ENCODE data around the gene RAB3IL1. TPM values are rescaled to one million over a fixed set of nuclear protein-coding genes. Genes with fewer than 3 reads are reported as not detected.

Gene RAB3IL1
- total RNA-seq, 1 experiment from 2014 or later: 18.1 TPM

DNA sequence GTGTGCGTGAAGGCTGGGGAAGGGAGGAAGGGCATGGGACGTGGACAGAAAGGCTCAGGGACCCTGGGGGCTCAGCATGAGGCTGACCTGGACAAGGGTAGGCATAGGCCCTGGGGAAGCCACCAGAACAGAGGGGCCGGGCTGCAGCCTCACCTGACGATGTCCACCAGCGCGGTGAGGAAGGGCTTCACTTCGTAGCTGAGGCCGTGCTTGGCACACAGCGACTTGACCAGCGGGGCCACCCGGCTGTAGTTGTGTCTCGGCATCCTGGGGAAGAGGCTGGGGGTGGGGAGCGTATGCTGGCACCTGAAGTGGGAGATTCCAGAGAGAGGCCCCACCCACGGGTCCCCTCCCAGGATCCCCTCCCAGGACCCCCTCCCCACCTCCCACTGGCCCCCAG is 41.7 kb downstream of the RAB3IL1 start:
- ATAC-seq (no peak), DNase-seq (ENCODE audit: low read depth, low spot score) (no peak)
- Histone ChIP-seq H3K9me2 (ENCODE audit: insufficient read depth) (no peaks in the 10 kb centered on the region), H3K4me3 (replicated peaks in 1 of 2; ENCODE audit: low read depth in 1 of 2, low read length in 2 of 2) (no peak overlapping the region), H3K4me1 (ENCODE audit: control insufficient read depth in 1 of 2, insufficient read depth in 2 of 2, low read length in 2 of 2) (peaks cover 9 to 20% of the 10 kb centered on the region in 2 experiments), H3K9me3 (ENCODE audit: control insufficient read depth in 1 of 2, insufficient read depth in 1 of 2, low read depth in 1 of 2, low read length in 2 of 2) (no peaks in the 10 kb centered on the region), H3K27me3 (ENCODE audit: insufficient read depth, low read length) (no peaks in the 10 kb centered on the region), H3K79me2 (ENCODE audit: insufficient read depth, low read length) (no peaks in the 10 kb centered on the region), H3K4me2 (ENCODE audit: low read length) (no peak overlapping the region), H2AFZ (ENCODE audit: low read depth, low read length, poor library complexity, severe bottlenecking) (no peak overlapping the region), H3K36me3 (ENCODE audit: control insufficient read depth in 1 of 2, insufficient read depth in 2 of 2, low read length in 2 of 2) (no peaks in the 10 kb centered on the region; a peak in 1 of 4 replicates), H3K9ac (ENCODE audit: low read length) (no peak overlapping the region), H4K20me1 (ENCODE audit: insufficient read depth) (no peaks in the 10 kb centered on the region), H3K27ac (ENCODE audit: low read depth, low read length) (no peak overlapping the region)
- intact Hi-C loops (cut with micrococcal nuclease): no loop called here
- ChIA-PET CTCF (interaction anchor here (1.1 to 6.1 kb wide), 3 partner anchors 72 to 232 kb away, joined by 5 to 35 read pairs (median 16); no protein-coding TSS in a partner anchor), RAD21 (ENCODE audit: low non-redundant PET in 1 of 2, low total read pairs in 2 of 2, uncharacterized antibody in 2 of 2, unreplicated experiment in 2 of 2) (no interaction called here), POLR2A (no interaction called here)
- TF ChIP-seq POLR2A (IDR thresholded peaks at IDR 0.05; ENCODE audit: borderline replicate concordance, extremely low read depth, insufficient read depth, insufficient read length) (no peak), ZFX (IDR thresholded peaks at IDR 0.05) (no peak)
- BruUV-seq (replicated peaks): no TSS peak

DNA sequence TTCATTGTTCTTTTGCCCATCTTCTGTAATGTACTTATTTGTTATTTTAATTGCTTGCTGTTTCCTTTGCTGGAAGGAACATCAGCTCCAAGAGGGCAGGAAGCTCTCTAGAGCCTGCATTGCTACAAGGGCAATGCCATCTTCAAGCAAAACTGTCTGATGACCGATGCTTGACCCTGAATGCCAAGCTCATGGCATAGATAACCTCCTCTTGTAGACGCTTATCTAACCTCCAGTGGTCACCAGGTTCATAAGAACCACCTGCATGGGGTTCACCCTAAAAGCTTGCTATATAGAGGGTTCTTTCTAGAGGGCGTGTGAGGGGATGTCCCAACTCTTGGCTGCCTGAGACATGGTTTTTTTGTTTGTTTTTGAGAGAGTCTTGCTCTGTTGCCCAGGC is 42.5 kb downstream of the RAB3IL1 start:
- no peaks in the 10 kb centered on the region for H3K9me2 ChIP-seq (ENCODE audit: insufficient read depth)
- H3K4me3 ChIP-seq (replicated peaks in 1 of 2; ENCODE audit: low read depth in 1 of 2, low read length in 2 of 2): no peak overlapping the region
- BruUV-seq (replicated peaks): no TSS peak
- no peaks in the 10 kb centered on the region for H4K20me1 ChIP-seq (ENCODE audit: insufficient read depth)
- ATAC-seq (no peak), DNase-seq (ENCODE audit: low read depth, low spot score) (no peak)
- peaks cover 9 to 20% of the 10 kb centered on the region in 2 experiments for H3K4me1 ChIP-seq (ENCODE audit: control insufficient read depth in 1 of 2, insufficient read depth in 2 of 2, low read length in 2 of 2)
- no peak overlapping the region for H3K9ac ChIP-seq (ENCODE audit: low read length)
- TF ChIP-seq EGR1 (IDR thresholded peaks at IDR 0.05; ENCODE audit: low read depth) (no peak), FOSL1 (IDR thresholded peaks at IDR 0.05; ENCODE audit: low read depth) (no peak), ELF1 (IDR thresholded peaks at IDR 0.05; ENCODE audit: borderline replicate concordance, low read depth) (no peak), ZFX (IDR thresholded peaks at IDR 0.05) (no peak), EZH2phosphoT487 (IDR thresholded peaks at IDR 0.05; ENCODE audit: borderline replicate concordance) (no peak), TCF7L2 (IDR thresholded peaks at IDR 0.05; ENCODE audit: borderline replicate concordance, extremely low read depth, insufficient read depth, insufficient read length) (no peak), POLR2A (IDR thresholded peaks at IDR 0.05; ENCODE audit: borderline replicate concordance, extremely low read depth, insufficient read depth, insufficient read length) (no peak), CEBPB (IDR thresholded peaks at IDR 0.05; ENCODE audit: low read depth) (no peak), JUND (IDR thresholded peaks at IDR 0.05) (no peak), SIN3A (IDR thresholded peaks at IDR 0.05; ENCODE audit: low read depth) (no peak)
- TF ChIP-seq, protein P1, sequence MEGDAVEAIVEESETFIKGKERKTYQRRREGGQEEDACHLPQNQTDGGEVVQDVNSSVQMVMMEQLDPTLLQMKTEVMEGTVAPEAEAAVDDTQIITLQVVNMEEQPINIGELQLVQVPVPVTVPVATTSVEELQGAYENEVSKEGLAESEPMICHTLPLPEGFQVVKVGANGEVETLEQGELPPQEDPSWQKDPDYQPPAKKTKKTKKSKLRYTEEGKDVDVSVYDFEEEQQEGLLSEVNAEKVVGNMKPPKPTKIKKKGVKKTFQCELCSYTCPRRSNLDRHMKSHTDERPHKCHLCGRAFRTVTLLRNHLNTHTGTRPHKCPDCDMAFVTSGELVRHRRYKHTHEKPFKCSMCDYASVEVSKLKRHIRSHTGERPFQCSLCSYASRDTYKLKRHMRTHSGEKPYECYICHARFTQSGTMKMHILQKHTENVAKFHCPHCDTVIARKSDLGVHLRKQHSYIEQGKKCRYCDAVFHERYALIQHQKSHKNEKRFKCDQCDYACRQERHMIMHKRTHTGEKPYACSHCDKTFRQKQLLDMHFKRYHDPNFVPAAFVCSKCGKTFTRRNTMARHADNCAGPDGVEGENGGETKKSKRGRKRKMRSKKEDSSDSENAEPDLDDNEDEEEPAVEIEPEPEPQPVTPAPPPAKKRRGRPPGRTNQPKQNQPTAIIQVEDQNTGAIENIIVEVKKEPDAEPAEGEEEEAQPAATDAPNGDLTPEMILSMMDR (IDR thresholded peaks at IDR 0.05 in 2 of 3, conservative IDR thresholded peaks at IDR 0.05 in 1 of 3; ENCODE audit: borderline replicate concordance in 1 of 3, insufficient read depth in 1 of 3, low read depth in 2 of 3, low read length in 2 of 3): no peak
- RAD21 ChIA-PET (ENCODE audit: low non-redundant PET in 1 of 2, low total read pairs in 2 of 2, uncharacterized antibody in 2 of 2, unreplicated experiment in 2 of 2): interaction anchor here in 1 of 2 experiments (0.6 kb wide), 1 partner anchor 15 kb away, joined by 4 read pairs; no protein-coding TSS in a partner anchor
- H3K4me2 ChIP-seq (ENCODE audit: low read length): peak overlapping the region; percentile 9; the same call in 1 of the 2 replicates
- no peaks in the 10 kb centered on the region for H3K27me3 ChIP-seq (ENCODE audit: insufficient read depth, low read length)
- POLR2A ChIA-PET: interaction anchor here (0.7 to 1.0 kb wide), 4 partner anchors 23 to 1803 kb away, joined by 3 to 5 read pairs (median 4); no protein-coding TSS in a partner anchor
- H3K9me3 ChIP-seq (ENCODE audit: control insufficient read depth in 1 of 2, insufficient read depth in 1 of 2, low read depth in 1 of 2, low read length in 2 of 2): no peaks in the 10 kb centered on the region
- CTCF ChIA-PET: interaction anchor here (0.7 to 6.1 kb wide), 5 partner anchors 72 to 233 kb away, joined by 3 to 35 read pairs (median 5); no protein-coding TSS in a partner anchor
- no peak overlapping the region for H3K27ac ChIP-seq (ENCODE audit: low read depth, low read length)
- H3K36me3 ChIP-seq (ENCODE audit: control insufficient read depth in 1 of 2, insufficient read depth in 2 of 2, low read length in 2 of 2): no peaks in the 10 kb centered on the region; a peak in 1 of 4 replicates
- no peak overlapping the region for H2AFZ ChIP-seq (ENCODE audit: low read depth, low read length, poor library complexity, severe bottlenecking)
- intact Hi-C loops (cut with micrococcal nuclease): no loop called here
- no peaks in the 10 kb centered on the region for H3K79me2 ChIP-seq (ENCODE audit: insufficient read depth, low read length)

All from HCT116 (cell line).